Trophoblast cell (in vitro differentiated cells and primary cell): ENCODE results near the gene HECW1.

Experiments
- DNase-seq, 2 donors: peaks; one replicate each; pipeline ENCODE4 v3.0.0-alpha.2; 2016
- H2AFZ ChIP-seq: 2 replicates; pipeline ENCODE4 v1.6.1; 2013; ENCODE audit warnings: low read length, moderate library complexity, mild to moderate bottlenecking; ENCODE audit not compliant: insufficient read depth, poor library complexity
- H2AK5ac ChIP-seq: 2 replicates; pipeline ENCODE4 v1.6.1; 2013; ENCODE audit warnings: mild to moderate bottlenecking, low read length
- H2BK120ac ChIP-seq: 2 replicates; pipeline ENCODE4 v1.6.1; 2013; ENCODE audit warnings: low read length, mild to moderate bottlenecking, moderate library complexity; ENCODE audit not compliant: insufficient read depth, poor library complexity
- H2BK12ac ChIP-seq: 2 replicates; pipeline ENCODE4 v1.6.1; 2013; ENCODE audit warnings: mild to moderate bottlenecking, low read length, moderate library complexity
- H2BK5ac ChIP-seq: 2 replicates; pipeline ENCODE4 v1.6.1; 2013; ENCODE audit warnings: low read length, low read depth, moderate library complexity, mild to moderate bottlenecking; ENCODE audit not compliant: poor library complexity
- H3K14ac ChIP-seq: 2 replicates; pipeline ENCODE4 v1.6.1; 2013; ENCODE audit warnings: mild to moderate bottlenecking, low read length
- H3K18ac ChIP-seq: 2 replicates; pipeline ENCODE4 v1.6.1; 2013; ENCODE audit warnings: mild to moderate bottlenecking, low read length
- H3K23ac ChIP-seq: 2 replicates; pipeline ENCODE4 v1.6.1; 2013; ENCODE audit warnings: low read length
- H3K27ac ChIP-seq: 2 replicates; pipeline ENCODE4 v1.5.1; 2013; ENCODE audit warnings: low read depth, mild to moderate bottlenecking, inconsistent platforms, low read length, moderate library complexity
- H3K27me3 ChIP-seq: 2 replicates; pipeline ENCODE4 v1.6.1; 2013; ENCODE audit warnings: inconsistent platforms, mild to moderate bottlenecking, low read length, moderate library complexity; ENCODE audit not compliant: insufficient read depth
- H3K36me3 ChIP-seq, 2 experiments: 1 replicate in 1 of 2; 2 replicates in 1 of 2; pipeline ENCODE4 v1.6.1; 2013; ENCODE audit warnings: low read length in 2 of 2, mild to moderate bottlenecking in 2 of 2, moderate library complexity in 1 of 2; ENCODE audit not compliant: insufficient read depth in 2 of 2, control insufficient read depth in 1 of 2
- H3K4ac ChIP-seq: 2 replicates; pipeline ENCODE4 v1.6.1; 2013; ENCODE audit warnings: low read depth, mild to moderate bottlenecking, low read length, moderate library complexity
- H3K4me1 ChIP-seq, 2 experiments: 1 replicate in 1 of 2; 2 replicates in 1 of 2; pipeline ENCODE4 v1.6.1; 2013; ENCODE audit warnings: low read length in 2 of 2, mild to moderate bottlenecking in 2 of 2, moderate library complexity in 1 of 2; ENCODE audit not compliant: insufficient read depth in 2 of 2, control insufficient read depth in 1 of 2
- H3K4me2 ChIP-seq: 2 replicates; pipeline ENCODE4 v1.6.1; 2013; ENCODE audit warnings: inconsistent platforms, mild to moderate bottlenecking, low read length, moderate library complexity
- H3K4me3 ChIP-seq: 2 replicates; pipeline ENCODE4 v1.5.1; 2013; ENCODE audit warnings: mild to moderate bottlenecking, low read depth, low read length, inconsistent platforms
- H3K79me1 ChIP-seq: one replicate; pipeline ENCODE4 v1.6.1; 2013; ENCODE audit warnings: low read length
- H3K79me2 ChIP-seq: 2 replicates; pipeline ENCODE4 v1.6.1; 2013; ENCODE audit warnings: low read length, mild to moderate bottlenecking; ENCODE audit not compliant: control insufficient read depth, insufficient read depth, poor library complexity
- H3K9ac ChIP-seq: 2 replicates; pipeline ENCODE4 v1.6.1; 2013; ENCODE audit warnings: mild to moderate bottlenecking, low read length
- H3K9me3 ChIP-seq: 2 replicates; pipeline ENCODE4 v1.6.1; 2013; ENCODE audit warnings: low read depth, mild to moderate bottlenecking, control low read depth, inconsistent platforms, low read length; ENCODE audit not compliant: insufficient read depth
- H4K12ac ChIP-seq: 2 replicates; pipeline ENCODE4 v1.6.1; 2013; ENCODE audit warnings: low read depth, mild to moderate bottlenecking, low read length, moderate library complexity
- H4K8ac ChIP-seq: 2 replicates; pipeline ENCODE4 v1.6.1; 2013; ENCODE audit warnings: low read depth, mild to moderate bottlenecking, low read length, moderate library complexity
- H4K91ac ChIP-seq: one replicate; pipeline ENCODE4 v1.6.1; 2013; ENCODE audit warnings: low read depth, mild to moderate bottlenecking, low read length, moderate library complexity
- WGBS: extraction: QIAGEN DNeasy Blood & Tissue Kit; methylation state at CpG from one replicate; pipeline ENCODE4 v1.1.7; 2013; ENCODE audit warnings: missing lambda C conversion rate; ENCODE audit not compliant: insufficient read length, insufficient coverage; ENCODE audit errors: extremely low coverage; 5-methylcytosine and 5-hydroxymethylcytosine counted together

The HECW1 gene

DNA sequence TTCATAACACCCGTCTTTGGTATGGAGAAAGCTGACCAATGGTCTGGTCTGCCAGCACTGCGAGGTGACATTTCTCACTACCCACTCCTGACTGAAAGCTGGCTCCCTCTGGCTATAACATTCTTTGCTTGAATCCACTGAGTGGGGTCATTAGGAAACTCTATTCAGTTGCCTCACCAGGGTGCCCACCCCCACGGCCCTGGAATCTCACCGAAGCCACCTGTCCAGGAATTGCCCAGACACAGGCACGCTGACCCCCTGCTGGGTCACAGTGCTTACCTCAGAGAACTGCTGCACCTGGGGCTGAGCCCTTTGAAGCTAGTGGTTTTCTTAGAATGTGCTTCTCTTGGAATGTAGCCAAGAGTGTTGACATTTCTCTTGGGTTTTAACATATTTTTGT is 28.6 kb downstream of the HECW1 start:
- no peak overlapping the region for H2AFZ ChIP-seq
- WGBS, result no CpG with 5 or more reads among the region's 5 CpGs
- H3K4me1 ChIP-seq, result peaks cover 4 to 7% of the 10 kb centered on the region in 2 experiments
- H3K27ac ChIP-seq, result no peak overlapping the region
- no peak overlapping the region for H3K4ac ChIP-seq
- H4K12ac ChIP-seq, result no peak overlapping the region
- no peak overlapping the region for H3K23ac ChIP-seq
- H3K36me3 ChIP-seq, result no peaks in the 10 kb centered on the region
- H2BK5ac ChIP-seq, result no peak overlapping the region
- H3K27me3 ChIP-seq, result no peaks in the 10 kb centered on the region
- no peak overlapping the region for H2BK120ac ChIP-seq
- no peak overlapping the region for H3K14ac ChIP-seq
- H4K8ac ChIP-seq, result no peak overlapping the region
- no peak overlapping the region for H3K4me2 ChIP-seq
- DNase-seq, result peak; percentile 92 to 94
- no peak overlapping the region for H3K4me3 ChIP-seq
- H3K79me1 ChIP-seq, result peaks cover 2% of the 10 kb centered on the region
- H3K9ac ChIP-seq, result no peak overlapping the region
- H3K18ac ChIP-seq, result no peak overlapping the region
- H2BK12ac ChIP-seq, result no peak overlapping the region
- H2AK5ac ChIP-seq, result no peak overlapping the region
- no peak overlapping the region for H4K91ac ChIP-seq
- no peaks in the 10 kb centered on the region for H3K9me3 ChIP-seq
- no peaks in the 10 kb centered on the region for H3K79me2 ChIP-seq

DNA sequence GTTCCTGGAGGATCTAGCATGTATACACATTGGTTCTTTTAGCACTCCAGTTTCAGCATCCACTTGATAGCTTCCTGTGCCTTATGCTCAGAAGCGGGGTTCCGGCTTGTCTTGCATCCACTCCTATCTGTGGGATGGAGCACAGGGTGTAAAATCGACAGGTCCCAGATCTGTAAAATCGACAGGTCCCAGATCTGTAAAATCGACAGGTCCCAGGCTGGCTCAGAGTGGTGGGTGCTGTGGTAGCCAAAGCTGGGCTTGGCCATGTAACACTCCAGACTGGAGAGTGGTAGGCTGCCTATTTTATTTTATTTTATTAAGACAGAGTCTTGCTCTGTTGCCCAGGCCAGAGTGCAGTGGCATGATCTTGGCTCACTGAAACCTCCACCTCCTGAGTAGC is 30.3 kb downstream of the HECW1 start:
- H4K12ac ChIP-seq, result no peak overlapping the region
- no peak overlapping the region for H3K14ac ChIP-seq
- H2BK120ac ChIP-seq, result no peak overlapping the region
- H3K36me3 ChIP-seq, result no peaks in the 10 kb centered on the region
- no peaks in the 10 kb centered on the region for H3K4me1 ChIP-seq
- no peaks in the 10 kb centered on the region for H3K79me2 ChIP-seq
- H2AFZ ChIP-seq, result no peak overlapping the region
- H2BK5ac ChIP-seq, result no peak overlapping the region
- no peak overlapping the region for H3K4me2 ChIP-seq
- no peak overlapping the region for H2BK12ac ChIP-seq
- no peak overlapping the region for H3K9ac ChIP-seq
- no peak overlapping the region for H4K8ac ChIP-seq
- no peak overlapping the region for H2AK5ac ChIP-seq
- no peak overlapping the region for H3K23ac ChIP-seq
- no peak overlapping the region for H3K4ac ChIP-seq
- no peak overlapping the region for H4K91ac ChIP-seq
- no peaks in the 10 kb centered on the region for H3K27me3 ChIP-seq
- H3K79me1 ChIP-seq, result no peaks in the 10 kb centered on the region
- no peak overlapping the region for H3K27ac ChIP-seq
- H3K18ac ChIP-seq, result no peak overlapping the region
- H3K9me3 ChIP-seq, result no peaks in the 10 kb centered on the region
- no peak overlapping the region for H3K4me3 ChIP-seq
- no CpG with 5 or more reads among the region's 5 CpGs for WGBS
- no peak for DNase-seq

- Histone ChIP-seq H2BK12ac (no peak overlapping the region), H4K12ac (no peak overlapping the region), H3K36me3 (no peaks in the 10 kb centered on the region), H3K4me1 (peaks cover 0 to 2% of the 10 kb centered on the region in 2 experiments), H4K8ac (no peak overlapping the region), H2AFZ (no peak overlapping the region), H3K4ac (no peak overlapping the region), H2AK5ac (no peak overlapping the region), H3K9me3 (no peaks in the 10 kb centered on the region), H3K27ac (no peak overlapping the region), H2BK120ac (no peak overlapping the region), H3K79me2 (no peaks in the 10 kb centered on the region), H3K27me3 (no peaks in the 10 kb centered on the region), H3K14ac (no peak overlapping the region), H2BK5ac (no peak overlapping the region), H4K91ac (no peak overlapping the region), H3K18ac (no peak overlapping the region), H3K4me3 (no peak overlapping the region), H3K79me1 (no peaks in the 10 kb centered on the region), H3K23ac (no peak overlapping the region), H3K4me2 (no peak overlapping the region), H3K9ac (no peak overlapping the region)
- WGBS, result no CpG with 5 or more reads among the region's 5 CpGs
- DNase-seq, result no peak
Observed at GRCh38 chr7:43143918-43144589, 31.6 kb downstream of the HECW1 start.

DNA sequence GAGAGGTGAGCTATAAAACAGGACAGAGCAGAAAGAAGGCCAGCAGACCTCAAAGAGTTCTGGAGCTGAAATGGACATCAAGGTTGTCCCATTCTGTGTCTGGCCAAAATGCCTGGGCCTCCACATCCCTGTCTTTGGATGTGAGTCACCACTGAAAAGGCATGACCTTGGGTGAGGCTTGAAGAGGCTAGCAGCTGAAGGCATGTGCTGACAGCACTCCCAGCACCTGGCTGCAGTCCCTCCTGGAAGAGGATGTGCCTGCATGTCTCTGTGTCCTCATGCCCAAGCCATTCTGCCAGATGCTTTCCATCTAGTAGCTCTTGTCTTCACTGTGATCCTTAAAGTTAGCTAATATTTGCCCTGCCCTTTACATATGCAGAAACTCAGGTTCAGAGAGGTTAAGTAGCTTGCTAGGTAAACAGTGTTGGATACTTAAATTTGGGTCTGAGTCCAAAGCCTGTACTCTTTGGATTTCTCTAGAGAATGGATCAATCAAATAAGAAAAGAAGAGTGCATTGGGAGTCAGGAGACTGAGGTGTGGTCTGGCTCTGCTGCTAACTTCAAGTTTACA is 35.8 kb downstream of the HECW1 start:
- Histone ChIP-seq H2AK5ac (no peak overlapping the region), H3K4me3 (no peak overlapping the region), H2BK5ac (no peak overlapping the region), H2AFZ (no peak overlapping the region), H3K36me3 (no peaks in the 10 kb centered on the region), H2BK120ac (no peak overlapping the region), H2BK12ac (no peak overlapping the region), H3K4me2 (no peak overlapping the region), H3K79me2 (no peaks in the 10 kb centered on the region), H4K12ac (no peak overlapping the region), H3K23ac (no peak overlapping the region), H3K4me1 (peaks cover 0 to 2% of the 10 kb centered on the region in 2 experiments), H3K79me1 (no peaks in the 10 kb centered on the region), H4K8ac (no peak overlapping the region), H3K27ac (no peak overlapping the region), H3K4ac (no peak overlapping the region), H4K91ac (no peak overlapping the region), H3K9ac (no peak overlapping the region), H3K18ac (no peak overlapping the region), H3K9me3 (no peaks in the 10 kb centered on the region), H3K14ac (no peak overlapping the region), H3K27me3 (no peaks in the 10 kb centered on the region)
- DNase-seq, result no peak
